ENCODE results near the gene KMT2C.
"Not testable (repeated sequence)": the region's sequence is repeated elsewhere in the genome, so short reads cannot be mapped to it uniquely, and the experiment has no call there.

The KMT2C gene

GRCh38 chr7:152315845-152316244, 120.0 kb downstream of the KMT2C start:
- DNase-seq (ENCODE audit: low read depth in 2 of 2, low spot score in 1 of 2), result no peak

GRCh38 chr7:152313831-152314604, 121.8 kb downstream of the KMT2C start:
- no peak for DNase-seq (ENCODE audit: low read depth in 2 of 2, low spot score in 1 of 2)

GRCh38 chr7:152313217-152313616, 122.6 kb downstream of the KMT2C start:
- no peak for DNase-seq (ENCODE audit: low read depth in 2 of 2, low spot score in 1 of 2)

GRCh38 chr7:152312316-152312715, 123.5 kb downstream of the KMT2C start:
- no peak for DNase-seq (ENCODE audit: low read depth in 2 of 2, low spot score in 1 of 2)

- no peak for DNase-seq (ENCODE audit: low read depth in 2 of 2, low spot score in 1 of 2)
Measured at GRCh38 chr7:152307902-152308301, 127.9 kb downstream of the KMT2C start.

GRCh38 chr7:152299542-152300143, 136.2 kb downstream of the KMT2C start:
- not testable (repeated sequence) for DNase-seq (ENCODE audit: low read depth in 2 of 2, low spot score in 1 of 2)

GRCh38 chr7:152292897-152293296, 142.9 kb downstream of the KMT2C start:
- DNase-seq (ENCODE audit: low read depth in 2 of 2, low spot score in 1 of 2), result no peak

- DNase-seq (ENCODE audit: low read depth in 2 of 2, low spot score in 1 of 2), result not testable (repeated sequence)
Measured at GRCh38 chr7:152286972-152287371, 148.8 kb downstream of the KMT2C start.

- not testable (repeated sequence) for DNase-seq (ENCODE audit: low read depth in 2 of 2, low spot score in 1 of 2)
Measured at GRCh38 chr7:152286219-152286618, 149.6 kb downstream of the KMT2C start.

GRCh38 chr7:152284998-152285397, 150.8 kb downstream of the KMT2C start:
- DNase-seq (ENCODE audit: low read depth in 2 of 2, low spot score in 1 of 2), result not testable (repeated sequence)

GRCh38 chr7:152277687-152278086, 158.1 kb downstream of the KMT2C start:
- not testable (repeated sequence) for DNase-seq (ENCODE audit: low read depth in 2 of 2, low spot score in 1 of 2)

GRCh38 chr7:152270427-152270826, 165.4 kb downstream of the KMT2C start:
- not testable (repeated sequence) for DNase-seq (ENCODE audit: low read depth in 2 of 2, low spot score in 1 of 2)

GRCh38 chr7:152266859-152267258, 168.9 kb downstream of the KMT2C start:
- DNase-seq (ENCODE audit: low read depth in 2 of 2, low spot score in 1 of 2), result not testable (repeated sequence)

- DNase-seq (ENCODE audit: low read depth in 2 of 2, low spot score in 1 of 2), result not testable (repeated sequence)
Measured at GRCh38 chr7:152264915-152265314, 170.9 kb downstream of the KMT2C start.

- DNase-seq (ENCODE audit: low read depth in 2 of 2, low spot score in 1 of 2), result not testable (repeated sequence)
Measured at GRCh38 chr7:152262146-152262545, 173.7 kb downstream of the KMT2C start.

GRCh38 chr7:152259645-152260044, 176.2 kb downstream of the KMT2C start:
- DNase-seq (ENCODE audit: low read depth in 2 of 2, low spot score in 1 of 2), result not testable (repeated sequence)

GRCh38 chr7:152247851-152248250, 188.0 kb downstream of the KMT2C start:
- not testable (repeated sequence) for DNase-seq (ENCODE audit: low read depth in 2 of 2, low spot score in 1 of 2)

GRCh38 chr7:152245417-152245816, 190.4 kb downstream of the KMT2C start:
- DNase-seq (ENCODE audit: low read depth in 2 of 2, low spot score in 1 of 2), result not testable (repeated sequence)

GRCh38 chr7:152243464-152243863, 192.3 kb downstream of the KMT2C start:
- not testable (repeated sequence) for DNase-seq (ENCODE audit: low read depth in 2 of 2, low spot score in 1 of 2)

GRCh38 chr7:152241301-152241700, 194.5 kb downstream of the KMT2C start:
- DNase-seq (ENCODE audit: low read depth in 2 of 2, low spot score in 1 of 2), result not testable (repeated sequence)

GRCh38 chr7:152236306-152236705, 199.5 kb downstream of the KMT2C start:
- not testable (repeated sequence) for DNase-seq (ENCODE audit: low read depth in 2 of 2, low spot score in 1 of 2)

- not testable (repeated sequence) for DNase-seq (ENCODE audit: low read depth in 2 of 2, low spot score in 1 of 2)
Measured at GRCh38 chr7:152234421-152234820, 201.4 kb downstream of the KMT2C start.
